Tibial nerve (tissue), 4 donors: ENCODE results near the gene METTL24.

Experiments
- CTCF ChIP-seq, 5 experiments: fragments of 200-600 bp in 3 of 5; fragments of 450-650 bp in 2 of 5; sonication (generic) in 3 of 5; IDR thresholded peaks; one replicate each; pipeline ENCODE4 v1.5.1; 2016 to 2019; ENCODE audit warnings: antibody characterized with exemption in 5 of 5, mild to moderate bottlenecking in 3 of 5, moderate library complexity in 2 of 5
- EP300 ChIP-seq, 2 donors: sonication (generic); formaldehyde crosslinking; IDR thresholded peaks; one replicate each; pipeline ENCODE4 v1.6.1; 2017; ENCODE audit warnings: antibody characterized with exemption in 2 of 2, mild to moderate bottlenecking in 1 of 2
- POLR2A ChIP-seq, 2 donors: fragments of 450-650 bp; IDR thresholded peaks; one replicate each; pipeline ENCODE4 v1.6.1; 2017; ENCODE audit warnings: antibody characterized with exemption in 2 of 2, mild to moderate bottlenecking in 2 of 2, moderate library complexity in 2 of 2

- TF ChIP-seq POLR2A (IDR thresholded peaks at IDR 0.05) (no peak), EP300 (IDR thresholded peaks at IDR 0.05) (no peak), CTCF (IDR thresholded peaks at IDR 0.05) (no peak)
Measured at GRCh38 chr6:110331816-110332215, 26.3 kb downstream of the METTL24 start.
